Muscle of back (tissue), 11 donors: Measurements from ENCODE around the gene PABPC1L. TPM values are rescaled to one million over a fixed set of nuclear protein-coding genes. Genes with fewer than 3 reads are reported as not detected.

Source experiments
- DNase-seq, 3 donors: peaks; one replicate each; pipeline versions ENCODE4 v3.0.0 to v3.0.0-alpha.2; 2013
- polyA plus RNA-seq, 10 donors: library from polyadenylated mRNA; unstranded; fragments of 120-200 nt; gene quantifications; one replicate each; pipeline ENCODE4 v1.2.1, GENCODE V29; 2013; ENCODE audit not compliant: insufficient read length in 10 of 10

Gene PABPC1L
- polyA plus RNA-seq, 10 donors: 7.4 to 31.8 (median 13.0) TPM

DNA sequence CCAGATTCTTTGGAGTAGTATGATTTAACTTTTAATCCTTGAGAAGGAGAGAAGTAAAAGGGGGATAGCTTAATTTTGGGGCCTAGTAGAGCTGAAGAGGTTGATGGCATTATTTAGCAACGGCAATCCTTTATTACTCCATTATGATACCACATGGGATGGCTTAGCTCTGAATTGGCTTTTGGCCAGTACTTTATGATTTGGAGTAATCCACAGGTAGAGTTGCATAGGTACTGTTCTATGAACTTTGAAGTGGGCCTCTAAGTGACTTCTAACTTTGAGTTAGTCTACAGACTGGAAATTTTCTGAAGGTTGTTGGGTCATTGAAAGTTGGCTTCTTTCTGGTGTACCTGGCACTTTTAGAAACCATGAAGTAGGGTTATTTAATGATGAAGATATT lies 12.7 kb upstream of the PABPC1L start:
- DNase-seq: no peak

DNA sequence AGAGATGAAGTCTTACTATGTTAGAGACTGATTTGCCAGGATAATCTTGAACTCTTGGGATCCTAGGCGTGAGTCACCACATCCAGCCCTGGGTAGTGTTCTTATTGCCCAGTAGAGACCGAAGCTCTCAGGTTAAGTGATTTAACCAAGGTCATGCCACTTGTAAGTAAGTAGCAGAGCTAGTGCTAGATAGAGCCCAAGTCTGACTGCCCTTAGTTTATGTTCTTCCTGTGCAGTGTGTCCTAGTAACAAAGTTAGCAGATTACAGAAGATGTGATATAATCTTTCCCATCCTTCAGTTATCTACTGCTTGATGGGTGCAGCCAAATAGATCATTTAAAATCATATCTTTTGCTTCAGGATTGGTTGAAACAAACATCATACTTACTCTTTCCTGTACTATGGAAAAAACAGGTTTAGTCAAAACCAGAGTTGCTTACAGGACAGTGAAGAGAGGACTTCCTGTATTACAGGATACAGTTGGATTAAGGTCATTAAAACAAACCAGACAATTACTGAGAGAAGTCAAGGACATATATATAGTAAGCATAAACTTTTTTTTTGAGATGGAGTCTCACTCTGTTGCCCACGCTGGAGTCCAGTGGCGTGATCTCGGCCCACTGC lies 9.5 kb upstream of the PABPC1L start:
- DNase-seq: no peak

DNA sequence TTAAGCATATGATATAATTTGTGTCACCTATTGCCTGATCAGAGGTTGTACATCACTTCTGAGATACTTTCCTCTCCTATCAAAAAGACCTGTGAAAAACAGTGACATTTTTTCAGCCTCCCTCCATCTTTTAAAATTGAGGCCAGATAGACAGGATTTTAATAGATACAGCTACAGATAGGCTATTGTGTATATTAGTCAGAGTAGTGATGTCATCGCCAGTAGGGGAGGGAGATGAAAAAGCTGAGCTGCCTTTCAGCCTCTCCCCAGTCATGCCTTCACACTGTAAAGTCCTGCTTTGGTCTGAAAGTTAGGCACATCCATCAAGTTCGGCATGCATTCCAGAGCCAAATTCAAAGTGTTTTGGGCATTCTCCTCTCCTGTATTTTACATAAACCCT lies 7.9 kb upstream of the PABPC1L start:
- peak in 1 of 3 donors; percentile 7 for DNase-seq

DNA sequence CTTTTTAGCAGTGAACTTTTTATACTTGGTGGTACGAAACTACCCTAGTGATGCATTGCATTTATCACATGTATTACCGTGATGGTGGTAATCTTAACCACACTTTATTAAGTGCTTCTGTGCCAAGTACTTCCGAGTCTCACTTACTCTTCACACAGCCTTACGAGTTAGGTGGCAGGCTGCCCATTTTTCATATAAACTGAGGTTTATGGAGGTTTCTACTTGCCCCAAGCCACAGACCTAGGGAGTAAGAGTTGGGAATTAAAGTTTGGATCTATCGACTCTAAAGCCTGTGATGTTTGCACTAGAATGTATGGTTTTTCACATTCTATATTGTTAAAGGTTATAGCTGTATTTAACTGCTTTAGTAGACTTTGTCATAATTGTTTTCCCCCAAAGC lies 5.5 kb upstream of the PABPC1L start:
- DNase-seq: no peak

DNA sequence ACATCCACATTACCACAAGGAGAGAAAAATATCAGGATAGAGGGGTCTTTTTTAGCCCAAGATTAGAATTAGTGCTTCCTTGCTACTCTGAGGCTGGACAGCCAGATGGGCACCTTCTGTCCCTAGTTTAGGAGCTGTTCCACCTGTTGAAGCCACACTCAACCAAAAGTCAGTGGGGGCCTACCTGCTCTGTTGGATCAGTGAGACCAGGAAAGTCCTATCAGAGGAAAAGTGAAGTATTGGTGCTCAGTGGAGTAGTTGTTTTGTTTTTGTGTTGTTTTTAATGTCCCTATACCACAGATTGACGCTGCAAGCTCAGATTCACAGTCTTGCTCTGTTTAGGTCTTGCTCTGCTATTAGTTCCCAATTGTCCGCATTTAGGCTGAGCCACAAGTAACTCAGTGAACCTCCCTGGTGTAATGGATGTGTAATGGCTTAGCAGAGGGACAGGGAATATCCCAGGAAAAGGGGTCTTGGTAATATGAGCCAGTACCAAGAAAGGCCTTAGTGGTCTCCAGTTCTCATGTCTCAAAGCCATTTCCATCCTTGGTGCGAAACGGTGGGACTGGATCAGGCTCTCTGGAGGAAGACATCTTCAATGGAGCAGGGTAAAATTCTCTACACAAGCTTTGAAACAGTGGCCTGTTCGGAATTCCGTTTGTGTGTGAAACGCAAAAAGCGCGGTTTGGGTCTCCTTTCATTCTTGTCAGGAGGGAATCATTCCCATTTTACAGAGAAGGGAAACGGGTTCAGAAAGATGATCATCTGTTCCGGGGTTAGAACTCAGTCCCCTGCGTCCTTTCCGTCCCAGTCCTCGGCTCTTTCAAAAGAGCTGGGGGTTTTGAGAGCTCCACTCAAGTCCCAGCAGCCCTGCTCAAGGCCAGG lies 631 bp upstream of the PABPC1L start:
- peak in 1 of 3 donors; percentile 11 for DNase-seq

DNA sequence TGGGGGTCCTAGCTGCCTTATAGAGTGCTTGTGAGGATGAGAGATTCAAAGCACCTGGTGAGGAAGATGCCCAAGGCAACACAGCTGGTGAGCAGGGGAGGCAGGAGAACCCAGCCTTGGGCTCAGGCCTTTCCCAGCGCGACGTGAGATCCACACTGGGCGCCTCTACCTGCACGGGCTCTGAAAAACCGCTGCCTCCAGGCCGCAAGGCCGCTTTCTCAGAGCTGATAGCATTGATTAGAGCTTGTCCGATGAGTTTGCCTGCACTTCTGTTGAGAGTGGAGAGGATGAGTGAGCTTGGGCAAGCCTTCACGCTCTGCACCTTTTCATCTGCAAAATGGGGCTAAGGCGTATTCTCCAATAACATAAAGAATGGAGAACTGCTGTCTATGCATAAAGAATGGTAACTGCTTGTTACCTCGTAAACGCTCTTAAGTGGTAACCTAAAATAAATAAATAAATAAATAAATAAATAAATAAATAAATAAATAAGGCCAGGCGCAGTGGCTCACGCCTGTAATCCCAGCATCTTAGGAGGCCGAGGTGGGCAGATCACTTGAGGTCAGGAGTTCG lies 916 bp downstream of the PABPC1L start:
- DNase-seq: peak in 1 of 3 donors; percentile 12

DNA sequence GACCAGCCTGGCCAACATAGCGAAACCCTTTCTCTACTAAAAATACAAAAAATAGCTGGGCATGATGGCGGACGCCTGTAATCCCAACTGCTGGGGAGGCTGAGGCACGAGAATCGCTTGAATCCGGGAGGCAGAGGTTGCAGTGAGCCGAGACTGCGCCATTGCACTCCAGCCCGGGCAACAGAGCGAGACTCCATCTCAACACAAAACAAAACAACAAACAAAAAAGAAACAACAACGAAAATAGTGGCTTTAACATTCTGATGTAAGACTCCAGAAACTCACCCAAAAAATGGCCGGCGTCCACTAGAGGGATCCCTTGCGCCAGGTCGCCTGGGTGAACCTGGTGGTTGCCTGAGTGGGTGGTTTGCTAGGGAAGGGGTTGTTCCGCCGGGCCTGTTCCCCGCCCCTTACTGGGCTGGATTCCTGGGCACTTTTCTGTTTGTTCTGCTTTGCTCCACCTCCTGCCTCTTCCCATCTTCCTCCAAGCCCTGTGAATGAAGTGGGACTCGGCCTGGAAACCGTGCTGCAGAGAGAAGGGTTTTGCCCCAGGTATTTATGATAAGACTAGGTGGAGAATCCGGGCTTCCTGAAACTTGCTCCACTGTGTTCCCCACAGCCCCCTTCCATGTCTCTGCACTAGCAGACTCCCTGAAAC lies 1.5 kb downstream of the PABPC1L start:
- peak in 1 of 3 donors; percentile 25 for DNase-seq

DNA sequence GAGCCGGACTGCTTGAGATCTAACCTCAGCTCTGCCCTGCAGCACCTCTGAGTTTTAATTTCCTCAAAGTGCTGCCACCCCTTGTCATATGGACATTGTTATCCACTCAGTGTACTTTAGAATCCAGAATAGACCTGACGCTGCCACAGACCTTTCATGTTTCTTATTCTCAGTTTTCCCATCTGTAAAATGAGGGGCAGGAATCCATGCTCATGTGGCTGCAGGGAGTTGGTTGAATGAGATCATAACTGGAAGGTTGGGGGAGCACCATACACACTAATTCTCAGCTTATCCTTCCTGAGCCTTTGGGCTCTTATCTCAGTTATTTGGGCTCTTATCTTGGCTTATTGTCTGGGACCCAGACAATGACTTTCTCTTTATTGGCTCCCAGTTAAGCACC lies 2.3 kb downstream of the PABPC1L start:
- DNase-seq: no peak

DNA sequence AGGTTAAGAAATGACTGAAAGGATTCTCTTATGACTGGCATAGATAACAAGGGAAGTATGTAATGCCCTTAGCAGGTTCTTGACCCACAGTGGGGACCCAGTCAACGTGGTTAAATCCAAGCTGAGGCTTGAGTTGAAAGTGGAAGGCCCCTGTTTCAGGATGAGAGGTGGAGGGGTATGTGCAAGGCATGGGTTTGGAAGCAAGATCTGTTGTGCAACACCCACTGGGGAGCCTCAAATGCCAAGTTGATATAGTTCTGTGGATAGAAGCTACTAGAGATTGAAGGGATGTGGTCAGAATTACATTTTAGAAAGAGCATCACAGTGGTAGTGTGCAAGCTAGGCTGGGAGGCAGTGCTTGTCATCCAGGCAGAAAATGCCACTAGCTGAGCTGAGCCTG lies 5.1 kb downstream of the PABPC1L start:
- no peak for DNase-seq

DNA sequence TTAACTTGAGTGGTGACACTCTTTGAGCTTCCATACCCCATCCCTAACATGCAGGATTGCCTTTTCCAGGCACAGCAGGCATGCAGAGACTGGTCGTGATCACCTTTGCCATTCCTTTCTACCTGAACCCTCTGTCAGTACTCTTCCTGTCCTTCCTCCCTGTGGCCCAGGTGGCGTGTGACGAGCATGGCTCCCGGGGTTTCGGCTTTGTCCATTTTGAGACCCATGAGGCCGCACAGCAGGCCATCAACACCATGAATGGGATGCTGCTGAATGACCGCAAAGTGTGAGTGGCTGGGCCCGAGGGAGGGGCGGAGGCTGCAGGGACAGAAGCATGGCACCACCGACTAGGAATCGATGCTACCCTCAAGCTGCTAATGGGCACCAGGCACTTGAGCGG lies 6.7 kb downstream of the PABPC1L start:
- no peak for DNase-seq

DNA sequence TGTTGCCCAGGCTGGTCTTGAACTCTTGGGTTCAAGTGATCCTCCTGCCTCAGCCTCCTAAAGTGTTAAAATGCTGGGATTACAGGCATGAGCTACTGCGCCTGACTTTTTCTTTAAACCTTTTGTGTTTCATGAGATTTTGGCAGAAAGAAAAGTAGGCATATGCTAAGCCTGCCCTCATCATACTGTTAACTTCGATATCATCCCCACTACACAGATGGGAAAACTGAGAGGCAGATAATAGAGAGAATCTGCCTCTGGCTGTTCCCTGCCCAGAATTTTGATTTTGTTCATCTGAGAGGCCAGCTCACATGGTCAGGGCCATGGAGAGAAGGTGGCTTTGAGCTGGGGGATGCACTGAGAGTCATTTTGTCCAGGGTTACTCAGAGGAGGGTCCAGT lies 7.5 kb downstream of the PABPC1L start:
- no peak for DNase-seq

DNA sequence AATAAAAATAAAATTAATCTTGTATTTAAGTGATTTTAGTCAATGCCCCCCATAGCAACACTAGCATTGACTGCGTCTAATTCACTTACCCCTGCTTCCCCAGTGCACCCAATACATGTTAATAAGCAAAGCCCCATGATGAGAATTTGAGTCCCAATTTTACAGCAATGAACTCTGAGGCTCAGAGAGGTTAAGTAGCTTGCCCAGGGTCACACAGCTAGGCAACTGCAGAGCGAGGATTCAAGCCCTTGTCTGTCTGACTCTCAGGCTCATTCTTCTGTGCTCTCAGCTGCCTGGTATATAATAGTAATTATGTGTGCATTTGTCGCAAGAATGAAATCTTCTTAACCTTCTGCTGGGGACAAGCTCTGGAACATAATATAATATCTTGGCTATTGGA lies 8.5 kb downstream of the PABPC1L start:
- DNase-seq: no peak

DNA sequence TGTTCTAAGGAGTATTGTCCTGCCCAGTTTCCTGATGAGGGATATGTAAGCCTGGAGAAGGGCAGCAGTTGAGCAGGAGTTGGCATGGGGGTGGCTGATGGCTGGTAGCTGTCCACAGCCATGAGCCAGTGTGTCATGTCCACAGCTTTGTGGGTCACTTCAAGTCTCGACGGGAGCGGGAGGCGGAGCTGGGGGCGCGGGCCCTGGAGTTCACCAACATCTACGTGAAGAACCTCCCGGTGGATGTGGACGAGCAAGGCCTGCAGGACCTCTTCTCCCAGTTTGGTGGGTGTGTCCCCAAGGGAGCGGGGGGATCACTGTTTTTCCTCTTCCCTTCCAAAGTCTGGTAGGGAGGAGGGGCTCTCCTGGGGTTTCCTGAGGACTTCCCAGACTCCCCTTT lies 8.9 kb downstream of the PABPC1L start:
- DNase-seq: no peak

DNA sequence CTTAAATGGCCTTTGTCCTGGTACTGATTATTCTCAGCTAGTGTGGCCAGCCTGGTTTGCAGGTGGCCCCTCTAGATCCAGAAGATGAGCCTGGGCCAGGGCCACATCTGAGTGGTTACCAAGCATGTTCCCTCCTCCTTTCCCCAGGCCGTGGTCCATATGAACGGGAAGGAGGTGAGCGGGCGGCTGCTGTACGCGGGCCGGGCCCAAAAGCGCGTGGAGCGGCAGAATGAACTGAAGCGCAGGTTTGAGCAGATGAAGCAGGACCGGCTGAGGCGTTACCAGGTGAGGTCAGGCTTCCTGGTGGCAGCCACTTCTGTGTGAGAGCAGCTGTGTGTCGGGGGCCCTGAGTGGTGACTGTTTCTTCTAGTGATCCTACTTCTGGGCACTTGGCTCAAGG lies 11.6 kb downstream of the PABPC1L start:
- no peak for DNase-seq

DNA sequence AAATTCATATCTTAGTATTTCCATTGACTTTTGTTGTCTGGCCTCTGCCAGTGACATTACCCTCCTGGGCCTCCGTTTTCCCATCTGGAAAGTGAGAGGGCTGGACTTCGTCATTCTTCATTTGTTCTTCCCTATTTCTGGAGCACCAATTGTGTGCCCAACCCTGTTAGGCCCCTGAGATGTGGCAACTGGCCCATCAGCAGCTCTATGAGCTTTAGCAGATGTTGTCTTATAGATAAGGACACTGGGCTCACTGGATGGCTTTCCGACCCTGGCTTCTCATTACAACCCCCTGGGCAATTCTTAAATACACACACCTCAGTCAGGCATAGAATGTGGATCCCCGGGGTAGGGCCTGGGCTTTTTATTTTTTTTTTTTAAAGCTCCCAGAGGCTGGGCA lies 14.7 kb downstream of the PABPC1L start:
- DNase-seq: no peak

DNA sequence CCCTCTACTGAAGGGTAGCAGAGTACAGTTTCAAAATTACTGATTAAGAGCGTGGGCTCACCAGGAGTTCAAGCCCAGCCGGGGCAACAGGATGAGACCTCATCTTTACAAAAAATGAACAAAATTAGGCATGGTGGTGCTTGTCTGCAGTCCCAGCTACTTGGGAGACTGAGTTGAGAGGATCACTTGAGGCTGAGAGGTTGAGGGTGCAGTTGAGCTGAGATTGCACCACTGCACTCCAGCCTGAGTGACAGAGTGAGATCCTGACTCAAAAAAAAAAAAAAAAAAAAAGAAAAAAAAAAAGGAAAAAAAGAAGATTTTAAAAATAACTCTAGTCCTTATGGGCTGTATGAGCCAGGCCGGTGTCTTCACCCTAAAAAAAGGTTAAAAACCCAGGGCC lies 18.7 kb downstream of the PABPC1L start:
- DNase-seq: no peak

DNA sequence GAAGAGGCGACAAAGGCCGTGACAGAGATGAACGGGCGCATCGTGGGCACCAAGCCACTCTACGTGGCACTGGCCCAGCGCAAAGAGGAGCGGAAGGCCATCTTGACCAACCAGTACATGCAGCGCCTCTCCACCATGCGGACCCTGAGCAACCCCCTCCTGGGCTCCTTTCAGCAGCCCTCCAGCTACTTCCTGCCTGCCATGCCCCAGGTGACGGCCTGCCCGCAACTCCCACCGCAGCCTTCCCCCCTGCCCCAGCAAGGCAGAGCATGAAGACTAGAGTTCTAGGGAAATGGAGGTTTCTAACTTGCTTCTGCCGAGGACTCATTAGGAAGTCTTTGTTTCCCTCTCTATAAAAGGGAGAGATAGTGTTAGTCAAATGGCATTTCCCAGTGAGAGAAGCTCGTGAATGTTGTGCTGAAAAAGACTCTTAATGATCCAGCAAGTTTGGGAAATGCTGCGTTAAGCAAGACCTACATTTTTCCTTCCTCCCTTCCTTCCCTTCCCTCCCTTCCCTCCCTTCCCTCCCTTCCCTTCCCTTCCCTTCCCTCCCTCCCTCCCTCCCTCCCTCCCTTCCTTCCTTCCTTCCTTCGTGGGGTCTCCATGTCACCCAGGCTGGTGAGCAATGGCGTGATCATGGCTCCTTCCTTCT lies 20.8 kb downstream of the PABPC1L start:
- no peak for DNase-seq

DNA sequence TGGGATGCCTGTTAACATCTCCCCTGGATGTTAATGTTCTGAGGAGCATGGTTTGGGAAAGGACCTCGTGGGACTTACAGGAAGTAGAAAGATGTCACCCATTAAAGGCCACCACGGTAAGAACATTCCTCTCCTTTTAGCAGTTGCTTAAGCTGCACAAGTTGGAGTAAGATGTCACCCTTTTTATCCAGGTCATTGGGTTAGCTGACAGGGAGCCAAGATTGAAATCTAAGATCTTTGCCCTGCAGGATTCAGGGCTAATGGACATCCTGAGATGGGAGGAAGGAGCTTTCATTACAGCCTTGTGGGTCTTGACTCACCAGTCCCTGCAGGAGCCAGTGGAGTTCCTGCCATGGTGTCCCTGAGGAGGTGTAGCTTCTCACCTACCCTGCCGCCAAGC lies 22.1 kb downstream of the PABPC1L start:
- DNase-seq: no peak

DNA sequence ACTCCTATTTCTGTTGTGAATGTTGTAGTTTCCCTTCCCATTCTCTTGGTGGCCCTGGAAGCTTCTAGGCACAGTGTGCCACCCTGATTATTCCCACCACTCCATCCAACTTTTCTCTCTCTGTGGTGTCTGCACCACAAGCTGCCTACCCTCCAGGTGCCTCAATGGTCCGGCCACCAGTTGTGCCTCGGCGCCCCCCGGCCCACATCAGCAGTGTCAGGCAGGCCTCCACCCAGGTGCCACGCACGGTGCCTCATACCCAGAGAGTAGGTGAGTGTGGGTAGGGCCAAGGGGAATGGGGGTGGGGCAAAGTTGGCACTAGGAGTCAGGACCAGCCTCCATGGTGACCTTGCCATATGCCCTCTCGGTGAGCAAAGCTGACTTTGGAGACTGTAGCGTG lies 23.1 kb downstream of the PABPC1L start:
- DNase-seq: no peak

DNA sequence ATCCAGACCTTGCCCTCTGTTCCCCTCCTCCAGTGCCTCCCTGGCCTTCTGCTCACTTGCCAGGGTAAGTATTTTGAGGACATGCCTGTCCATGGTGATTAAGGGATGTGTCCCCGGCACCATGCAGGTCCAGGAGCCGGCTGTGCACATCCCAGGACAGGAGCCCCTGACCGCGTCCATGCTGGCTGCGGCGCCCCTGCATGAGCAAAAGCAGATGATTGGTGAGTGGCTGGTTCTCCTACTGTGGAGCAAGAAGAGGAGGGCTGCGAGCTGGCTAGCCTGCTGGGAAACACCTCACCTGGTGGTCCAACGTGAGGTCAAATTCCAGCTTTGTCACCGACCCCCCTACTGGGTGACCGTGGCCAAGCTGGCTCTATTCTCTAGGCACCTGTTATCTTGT lies 26.6 kb downstream of the PABPC1L start:
- no peak for DNase-seq

DNA sequence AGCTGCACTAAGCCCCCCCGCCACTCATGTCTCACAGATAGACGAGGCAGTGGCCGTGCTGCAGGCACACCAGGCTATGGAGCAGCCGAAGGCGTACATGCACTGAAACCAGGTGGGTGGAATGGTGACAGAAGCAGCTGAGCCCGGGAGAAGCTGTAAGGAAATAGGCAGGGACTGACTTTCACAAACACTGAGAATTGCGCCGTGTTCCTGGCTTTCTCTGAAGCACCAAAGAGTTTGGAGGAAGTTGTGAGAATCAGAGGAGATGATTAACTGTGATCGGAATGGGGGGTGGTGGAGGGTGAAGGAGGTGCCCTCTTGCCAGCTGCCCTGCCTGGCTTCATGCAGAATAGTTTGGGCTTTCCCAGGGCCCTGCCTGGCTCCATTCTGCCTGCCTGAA lies 28.8 kb downstream of the PABPC1L start:
- DNase-seq: no peak

DNA sequence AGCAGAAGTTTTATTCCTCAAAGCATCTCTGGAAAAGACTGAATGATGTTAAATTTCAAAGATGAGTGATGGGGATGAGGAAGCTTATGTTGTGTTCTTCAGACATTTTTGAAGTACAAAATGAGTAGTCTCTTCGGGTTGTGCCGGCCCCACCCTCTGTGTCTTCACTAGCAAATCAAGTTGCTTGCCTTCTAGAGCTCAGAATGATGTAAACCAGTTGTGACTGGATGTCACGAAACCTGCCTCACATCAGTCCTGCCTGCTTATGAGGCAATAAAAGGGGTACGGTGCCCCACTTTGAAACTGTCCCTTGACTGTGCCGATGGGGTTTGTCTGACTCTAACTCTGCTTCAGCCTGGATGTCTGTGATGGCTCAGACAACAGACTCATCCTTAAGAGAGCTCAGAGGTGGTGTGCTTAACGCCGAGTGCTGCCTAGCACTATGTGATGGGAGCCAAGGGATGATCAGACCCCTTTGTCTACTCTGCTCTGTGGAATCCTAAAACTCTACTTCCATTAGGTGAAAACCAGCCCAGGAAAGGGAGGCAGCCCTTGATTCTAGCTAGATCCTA lies 31.3 kb downstream of the PABPC1L start:
- DNase-seq: no peak
